Kidney epithelial cell (primary cell): ENCODE measurements around the gene ZNF316. TPM values are rescaled to one million over a fixed set of nuclear protein-coding genes. Genes with fewer than 3 reads are reported as not detected.
"Not testable (repeated sequence)": the region's sequence is repeated elsewhere in the genome, so short reads cannot be mapped to it uniquely, and the experiment has no call there.

Experiments
- DNase-seq: peaks from one replicate; pipeline ENCODE4 v3.0.0-alpha.2; 2010; ENCODE audit warnings: low read depth
- H3K27me3 ChIP-seq: 2 replicates; pipeline ENCODE4 v1.6.0; 2011; ENCODE audit warnings: low read length; ENCODE audit not compliant: control insufficient read depth, insufficient read depth
- H3K36me3 ChIP-seq: 2 replicates; pipeline ENCODE4 v1.5.1; 2011; ENCODE audit warnings: low read length; ENCODE audit not compliant: control insufficient read depth, insufficient read depth
- H3K4me3 ChIP-seq: 2 replicates; pipeline ENCODE4 v1.5.1; 2011; ENCODE audit warnings: low read depth, mild to moderate bottlenecking, control low read depth, low read length
- CTCF ChIP-seq: IDR thresholded peaks from 2 replicates; pipeline ENCODE4 v1.5.1; 2011; ENCODE audit warnings: mild to moderate bottlenecking, moderate library complexity, low read length, control low read depth, inconsistent platforms; ENCODE audit not compliant: insufficient read depth, poor library complexity, severe bottlenecking
- total RNA-seq: library from RNA; depleted of rRNA; stranded (reverse); fragments of >200 nt; gene quantifications from 2 replicates; pipeline ENCODE4 v1.2.3, GENCODE V29; 2015

ZNF316 gene
- total RNA-seq, 1 donor from 2014 or later: 26.2 TPM

DNA sequence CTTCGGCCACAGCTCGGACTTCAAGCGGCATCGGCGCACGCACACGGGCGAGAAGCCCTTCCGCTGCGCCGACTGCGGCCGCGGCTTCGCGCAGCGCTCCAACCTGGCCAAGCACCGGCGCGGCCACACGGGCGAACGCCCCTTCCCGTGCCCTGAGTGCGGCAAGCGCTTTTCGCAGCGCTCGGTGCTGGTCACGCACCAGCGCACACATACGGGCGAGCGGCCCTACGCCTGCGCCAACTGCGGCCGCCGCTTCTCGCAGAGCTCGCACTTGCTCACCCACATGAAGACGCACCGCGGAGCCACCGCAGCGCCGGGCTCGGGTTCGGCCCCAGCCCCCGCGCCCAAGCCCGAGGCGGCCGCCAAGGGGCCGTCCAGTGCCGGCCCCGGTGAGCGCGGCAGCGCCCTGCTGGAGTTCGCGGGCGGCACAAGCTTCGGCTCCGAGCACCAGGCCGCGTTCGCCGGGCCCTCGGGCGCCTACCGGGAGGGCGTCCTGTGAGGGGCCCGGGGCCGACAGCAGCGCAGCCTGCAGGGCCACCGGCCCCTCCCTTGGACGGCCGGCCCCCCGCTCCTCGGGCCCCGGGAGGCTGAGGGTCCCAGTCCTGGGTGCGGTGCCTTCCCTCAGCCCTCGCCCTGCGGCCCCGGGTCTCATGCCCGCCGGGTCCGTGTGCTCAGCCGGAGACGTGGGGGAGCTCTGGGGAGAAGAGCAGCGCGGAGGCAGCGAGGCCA lies 17.2 kb downstream of the ZNF316 start:
- no peak for TF ChIP-seq CTCF
- peaks cover 4% of the 10 kb centered on the region for H3K36me3 ChIP-seq
- no peak for DNase-seq

DNA sequence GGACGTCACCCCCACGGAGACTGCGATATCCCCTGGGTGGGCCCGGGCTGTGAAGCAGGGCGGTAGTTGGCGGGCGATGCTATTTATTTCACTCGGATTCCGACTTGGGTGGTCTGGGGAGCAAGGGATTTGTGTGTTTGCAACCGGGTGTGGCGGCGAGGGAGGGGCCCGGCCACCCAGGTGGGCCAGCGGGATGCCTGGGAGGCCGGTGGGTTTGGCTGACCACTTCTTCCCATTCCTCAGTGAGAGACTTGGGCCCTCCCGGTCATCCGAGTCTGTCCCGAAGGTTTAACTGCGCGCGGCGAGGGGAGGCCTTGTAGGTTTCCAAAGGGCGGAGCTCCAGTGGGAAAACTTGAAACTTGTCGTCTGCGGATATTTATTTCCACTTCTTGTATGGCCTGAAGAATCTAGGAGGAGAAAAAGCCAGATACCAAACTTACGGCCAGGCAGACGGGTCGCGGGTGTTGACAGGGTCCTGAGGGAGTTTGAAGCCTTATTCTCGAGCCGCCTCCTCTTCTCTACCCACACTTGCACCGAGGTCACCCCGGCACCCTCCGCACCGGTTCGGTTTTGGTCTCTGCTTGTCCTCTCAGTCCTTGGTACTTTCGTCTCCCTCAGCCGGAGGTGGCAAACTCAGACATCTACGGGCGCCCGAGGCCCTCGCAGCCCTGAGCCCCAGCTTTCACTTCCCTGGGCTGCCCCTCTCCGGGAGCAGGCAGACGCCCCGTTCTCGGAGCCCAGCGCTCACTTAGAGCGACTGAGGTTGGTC lies 17.9 kb downstream of the ZNF316 start:
- Histone ChIP-seq H3K27me3 (peaks cover 4% of the 10 kb centered on the region), H3K4me3 (no peak overlapping the region), H3K36me3 (peaks cover 4% of the 10 kb centered on the region)
- TF ChIP-seq CTCF: no peak
- DNase-seq: no peak

More for the DNA sequence above, 17.2 kb downstream of the ZNF316 start:
- H3K27me3 ChIP-seq: peaks cover 1% of the 10 kb centered on the region
- no peak overlapping the region for H3K4me3 ChIP-seq

- H3K4me3 ChIP-seq: no peak overlapping the region
- H3K36me3 ChIP-seq: peaks cover 4% of the 10 kb centered on the region
- peaks cover 4% of the 10 kb centered on the region for H3K27me3 ChIP-seq
- DNase-seq: no peak
- no peak for TF ChIP-seq CTCF
Observed at GRCh38 chr7:6655636-6656385, 18.7 kb downstream of the ZNF316 start.

- H3K36me3 ChIP-seq: peaks cover 4% of the 10 kb centered on the region
- TF ChIP-seq CTCF: no peak
- H3K4me3 ChIP-seq: no peak overlapping the region
- no peak for DNase-seq
- peaks cover 4% of the 10 kb centered on the region for H3K27me3 ChIP-seq
Observed at GRCh38 chr7:6656413-6656812, 19.3 kb downstream of the ZNF316 start.

DNA sequence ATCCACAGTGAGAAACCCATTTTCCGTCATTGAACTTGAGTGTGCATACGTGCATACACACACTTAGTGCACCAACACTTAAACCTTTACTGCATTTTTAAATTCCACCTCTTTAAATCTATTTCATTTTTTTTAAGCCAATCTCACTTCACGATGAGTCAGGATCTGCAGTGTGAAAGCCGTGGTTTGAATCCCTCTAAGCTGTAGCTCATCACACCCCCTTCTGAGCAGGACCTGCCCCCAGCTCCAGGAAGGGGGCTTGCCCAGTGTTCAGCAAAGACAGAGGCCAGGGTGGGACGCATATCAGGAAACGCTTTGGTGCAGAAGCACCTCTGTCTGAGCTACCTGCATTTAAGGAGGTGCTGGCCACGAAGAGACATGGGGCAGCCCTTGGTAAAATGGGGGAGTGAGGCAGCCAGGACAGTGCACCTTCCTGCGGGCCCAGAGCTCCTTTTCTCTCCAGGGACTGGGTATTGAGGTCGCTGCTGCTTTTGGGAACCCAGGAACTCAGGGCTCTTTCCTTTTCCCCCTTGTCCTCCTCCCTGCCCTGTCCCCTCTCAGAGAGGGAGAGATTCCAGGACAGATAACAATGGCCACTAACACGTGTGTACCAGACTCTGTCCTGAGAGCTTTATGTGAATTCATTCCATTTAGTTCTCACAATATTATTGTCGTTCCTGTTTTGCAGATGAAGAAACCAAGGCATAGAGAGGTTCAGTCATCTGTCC lies 21.7 kb downstream of the ZNF316 start:
- Histone ChIP-seq H3K4me3 (no peak overlapping the region), H3K27me3 (peaks cover 4% of the 10 kb centered on the region), H3K36me3 (peaks cover 1% of the 10 kb centered on the region)
- TF ChIP-seq CTCF: no peak
- DNase-seq: no peak

GRCh38 chr7:6670851-6671250 lies 33.7 kb downstream of the ZNF316 start:
- not testable (repeated sequence) for DNase-seq, H3K27me3 ChIP-seq, H3K36me3 ChIP-seq, H3K4me3 ChIP-seq
